HG02870 (cell line): ENCODE measurements around the gene IRF2BP1.

Experiments used
- ATAC-seq: cut with Tn5 transposase; IDR thresholded peaks from one replicate; pipeline ENCODE4 v1.9.1; 2021; ENCODE audit warnings: mild to moderate bottlenecking, moderate library complexity; ENCODE audit not compliant: unreplicated experiment

The IRF2BP1 gene

GRCh38 chr19:45885556-45886426 lies at the start of gene IRF2BP1:
Gene IRF2BP1, minus strand, starts transcription at chr19:45886141. Its CDS starts 367 bp downstream, at chr19:45885774.
- ATAC-seq: peak; percentile 46

GRCh38 chr19:45935267-45935666 lies 49.3 kb upstream of the IRF2BP1 start:
- no peak for ATAC-seq

- ATAC-seq: no peak
These were observed 48.8 kb upstream of the IRF2BP1 start for GRCh38 chr19:45934551-45935230.

- no peak for ATAC-seq
These were observed 47.8 kb upstream of the IRF2BP1 start for GRCh38 chr19:45933759-45934158.

GRCh38 chr19:45931055-45931454 lies 45.1 kb upstream of the IRF2BP1 start:
- ATAC-seq: no peak

GRCh38 chr19:45929247-45929646 lies 43.3 kb upstream of the IRF2BP1 start:
- no peak for ATAC-seq

GRCh38 chr19:45927565-45928261 lies 41.8 kb upstream of the IRF2BP1 start:
- ATAC-seq: no peak

GRCh38 chr19:45924891-45925447 lies 39.0 kb upstream of the IRF2BP1 start:
- ATAC-seq: no peak

GRCh38 chr19:45922281-45922680 lies 36.3 kb upstream of the IRF2BP1 start:
- no peak for ATAC-seq

GRCh38 chr19:45920458-45920857 lies 34.5 kb upstream of the IRF2BP1 start:
- ATAC-seq: no peak

- ATAC-seq: no peak
These were observed 33.7 kb upstream of the IRF2BP1 start for GRCh38 chr19:45919678-45920077.

- no peak for ATAC-seq
These were observed 32.8 kb upstream of the IRF2BP1 start for GRCh38 chr19:45918721-45919120.

GRCh38 chr19:45917421-45918091 lies 31.6 kb upstream of the IRF2BP1 start:
- no peak for ATAC-seq

GRCh38 chr19:45913874-45914830 lies 28.2 kb upstream of the IRF2BP1 start, which contains the start of gene NANOS2:
Gene NANOS2, minus strand, starts transcription at chr19:45914778. Its CDS starts 85 bp downstream, at chr19:45914693.
- ATAC-seq: no peak

- no peak for ATAC-seq
These were observed 25.4 kb upstream of the IRF2BP1 start for GRCh38 chr19:45911291-45911690.

- ATAC-seq: no peak
These were observed 23.0 kb upstream of the IRF2BP1 start for GRCh38 chr19:45908956-45909355.

GRCh38 chr19:45906221-45906620 lies 20.3 kb upstream of the IRF2BP1 start:
- ATAC-seq: no peak

GRCh38 chr19:45905011-45905410 lies 19.1 kb upstream of the IRF2BP1 start:
- ATAC-seq: no peak
